PC-9 (cell line): ENCODE results near the gene IL32. TPM values are rescaled to one million over a fixed set of nuclear protein-coding genes. Genes with fewer than 3 reads are reported as not detected.

Experiments used
- BruUV-seq: library from RNA; stranded (reverse); fragments of 400-500 nt; replicated peaks from 2 replicates; lab custom pipeline; 2021; lab: Mats Ljungman, UMichigan
- CTCF ChIA-PET: fragments of 300-600 bp; sonication (Branson Sonifier 250); formaldehyde crosslinking; loops from one replicate; lab custom pipeline; 2022; ENCODE audit warnings: antibody characterized with exemption; lab: Charles Lee
- POLR2A ChIA-PET: fragments of 300-600 bp; sonication (Branson Sonifier 250); formaldehyde crosslinking; loops from one replicate; lab custom pipeline; 2022; ENCODE audit warnings: antibody characterized with exemption; ENCODE audit not compliant: unreplicated experiment; lab: Charles Lee
- DNase-seq, 2 experiments: peaks; one replicate each; pipeline versions ENCODE4 v3.0.0 to v3.0.0-alpha.2; 2015 to 2022; ENCODE audit warnings: mixed read lengths in 1 of 2
- H2AFZ ChIP-seq: fragments of 200-600 bp; sonication (generic); 2 replicates; pipeline ENCODE4 v1.8.1; 2017; ENCODE audit warnings: antibody characterized with exemption
- H3F3A ChIP-seq: fragments of 200-600 bp; sonication (generic); 2 replicates; pipeline ENCODE4 v1.8.1; 2017; ENCODE audit warnings: antibody characterized with exemption, mild to moderate bottlenecking, low read depth; ENCODE audit not compliant: insufficient read depth
- H3K27ac ChIP-seq: fragments of 200-600 bp; sonication (generic); 2 replicates; pipeline ENCODE4 v1.6.1; 2016; ENCODE audit warnings: mixed run types
- H3K27me3 ChIP-seq: fragments of 200-600 bp; sonication (generic); 2 replicates; pipeline ENCODE4 v1.6.1; 2016; ENCODE audit warnings: low read depth, mixed run types; ENCODE audit not compliant: insufficient read depth
- H3K36me3 ChIP-seq: fragments of 200-600 bp; sonication (generic); 2 replicates; pipeline ENCODE4 v1.6.1; 2016; ENCODE audit warnings: low read depth, mixed run types
- H3K4me1 ChIP-seq: fragments of 200-600 bp; sonication (generic); replicated peaks from 2 replicates; pipeline ENCODE4 v1.6.1; 2016; ENCODE audit warnings: mixed run types; ENCODE audit not compliant: insufficient read depth
- H3K4me2 ChIP-seq: fragments of 200-600 bp; sonication (generic); 2 replicates; pipeline ENCODE4 v1.6.1; 2017; ENCODE audit warnings: mixed run types
- H3K4me3 ChIP-seq: fragments of 200-600 bp; sonication (generic); 2 replicates; pipeline ENCODE4 v1.6.1; 2016; ENCODE audit warnings: mixed run types
- H3K79me2 ChIP-seq: fragments of 200-600 bp; sonication (generic); 2 replicates; pipeline ENCODE4 v1.6.1; 2017; ENCODE audit warnings: low read depth, mixed run types
- H3K9me2 ChIP-seq: fragments of 200-600 bp; sonication (generic); 2 replicates; pipeline ENCODE4 v1.8.1; 2017; ENCODE audit warnings: mild to moderate bottlenecking; ENCODE audit not compliant: insufficient read depth
- H3K9me3 ChIP-seq: fragments of 200-600 bp; sonication (generic); 2 replicates; pipeline ENCODE4 v1.8.1; 2016; ENCODE audit warnings: low read depth; ENCODE audit not compliant: insufficient read depth
- H4K20me1 ChIP-seq: fragments of 200-600 bp; sonication (generic); 2 replicates; pipeline ENCODE4 v1.8.1; 2017; ENCODE audit not compliant: insufficient read depth
- EZH2 ChIP-seq: fragments of 200-600 bp; sonication (generic); IDR thresholded peaks from 2 replicates; pipeline ENCODE4 v1.8.0; 2017; ENCODE audit warnings: antibody characterized with exemption, low read depth
- intact Hi-C: fragments of 100-400 bp; cut with micrococcal nuclease; formaldehyde crosslinking; loops from one replicate; pipeline ENCODE4 v1.10.0; 2022; ENCODE audit not compliant: unreplicated experiment
- total RNA-seq: library from RNA; stranded (reverse); gene quantifications from 2 replicates; pipeline ENCODE4 v1.2.3, GENCODE V29; 2021
- TF ChIP-seq, protein P1 (sequence below): fragments of 200-600 bp; sonication (generic); conservative IDR thresholded peaks from 2 replicates; pipeline ENCODE4 v1.6.1; 2017; ENCODE audit warnings: mixed run types, antibody characterized with exemption, mild to moderate bottlenecking, moderate library complexity

Gene IL32
- total RNA-seq, 1 experiment from 2014 or later: 2.2 TPM

DNA sequence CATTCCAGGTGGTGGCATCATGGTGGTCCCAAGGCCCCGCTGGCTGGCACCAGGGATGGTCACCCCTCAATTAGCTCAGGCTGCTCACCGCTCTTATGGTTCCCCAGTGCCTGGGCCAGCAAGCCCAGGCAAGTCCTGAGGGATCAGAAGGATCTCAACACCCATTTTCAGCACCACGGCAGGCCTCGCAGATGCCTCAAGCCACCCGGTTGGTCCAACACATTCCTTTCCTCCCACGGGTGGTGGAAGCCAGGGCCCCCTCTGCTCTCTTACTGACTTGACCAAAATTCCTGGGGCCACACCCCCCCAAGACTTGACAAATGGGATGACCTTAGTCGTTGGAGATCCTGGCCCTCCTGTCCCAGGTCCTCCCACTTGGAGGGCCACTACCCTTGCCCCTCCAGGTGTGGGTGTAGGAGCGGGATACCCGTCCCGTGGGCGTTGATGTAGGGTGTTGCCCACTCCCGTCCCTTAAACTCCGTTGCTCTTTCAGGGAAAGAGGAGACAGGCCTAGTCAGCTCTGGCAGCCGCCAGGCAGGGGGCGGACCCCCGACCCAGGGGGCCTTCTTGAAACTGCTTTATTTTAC lies 52.9 kb downstream of the IL32 start:
- Histone ChIP-seq H3K4me3 (no peak overlapping the region), H3K79me2 (peaks cover 9% of the 10 kb centered on the region), H3K9me2 (no peaks in the 10 kb centered on the region), H3F3A (peaks cover 16% of the 10 kb centered on the region; the same call in 1 of the 2 replicates), H3K9me3 (no peaks in the 10 kb centered on the region), H3K36me3 (no peaks in the 10 kb centered on the region), H4K20me1 (no peaks in the 10 kb centered on the region), H2AFZ (no peak overlapping the region), H3K27ac (no peak overlapping the region), H3K27me3 (no peaks in the 10 kb centered on the region), H3K4me2 (no peak overlapping the region), H3K4me1 (peaks cover 5% of the 10 kb centered on the region)
- intact Hi-C loops: no loop called here
- CTCF ChIA-PET: no interaction called here
- POLR2A ChIA-PET: no interaction called here
- no peak for DNase-seq
- BruUV-seq: no TSS peak
- TF ChIP-seq, protein P1, sequence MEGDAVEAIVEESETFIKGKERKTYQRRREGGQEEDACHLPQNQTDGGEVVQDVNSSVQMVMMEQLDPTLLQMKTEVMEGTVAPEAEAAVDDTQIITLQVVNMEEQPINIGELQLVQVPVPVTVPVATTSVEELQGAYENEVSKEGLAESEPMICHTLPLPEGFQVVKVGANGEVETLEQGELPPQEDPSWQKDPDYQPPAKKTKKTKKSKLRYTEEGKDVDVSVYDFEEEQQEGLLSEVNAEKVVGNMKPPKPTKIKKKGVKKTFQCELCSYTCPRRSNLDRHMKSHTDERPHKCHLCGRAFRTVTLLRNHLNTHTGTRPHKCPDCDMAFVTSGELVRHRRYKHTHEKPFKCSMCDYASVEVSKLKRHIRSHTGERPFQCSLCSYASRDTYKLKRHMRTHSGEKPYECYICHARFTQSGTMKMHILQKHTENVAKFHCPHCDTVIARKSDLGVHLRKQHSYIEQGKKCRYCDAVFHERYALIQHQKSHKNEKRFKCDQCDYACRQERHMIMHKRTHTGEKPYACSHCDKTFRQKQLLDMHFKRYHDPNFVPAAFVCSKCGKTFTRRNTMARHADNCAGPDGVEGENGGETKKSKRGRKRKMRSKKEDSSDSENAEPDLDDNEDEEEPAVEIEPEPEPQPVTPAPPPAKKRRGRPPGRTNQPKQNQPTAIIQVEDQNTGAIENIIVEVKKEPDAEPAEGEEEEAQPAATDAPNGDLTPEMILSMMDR: no peak
- TF ChIP-seq EZH2: no peak

DNA sequence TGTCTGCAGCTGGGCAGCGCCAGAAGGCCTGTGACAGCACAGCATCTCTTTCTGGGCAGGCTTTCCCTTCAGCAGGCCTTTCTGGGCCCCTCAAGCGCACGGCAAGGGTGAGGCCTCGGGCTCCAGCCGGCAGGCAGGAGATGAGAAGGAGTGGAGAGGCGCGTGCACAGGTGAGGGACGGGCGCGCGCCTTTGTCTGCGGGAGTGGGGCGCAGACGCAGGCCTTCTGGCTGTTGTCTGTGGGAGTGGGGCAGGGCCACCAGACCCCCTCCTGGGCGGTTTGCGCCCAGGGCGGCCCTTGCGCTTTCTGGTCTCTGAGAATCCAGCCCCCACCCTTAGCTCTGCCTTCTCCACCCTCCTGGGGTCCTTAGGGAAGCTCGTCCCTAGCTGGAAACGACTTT lies 53.4 kb downstream of the IL32 start:
- Histone ChIP-seq H3K4me1 (peaks cover 8% of the 10 kb centered on the region), H3K79me2 (peaks cover 4% of the 10 kb centered on the region), H3F3A (peaks cover 22% of the 10 kb centered on the region; the same call in 1 of the 2 replicates), H3K27me3 (no peaks in the 10 kb centered on the region), H3K9me3 (no peaks in the 10 kb centered on the region), H3K4me3 (no peak overlapping the region), H4K20me1 (no peaks in the 10 kb centered on the region), H3K27ac (no peak overlapping the region), H3K9me2 (no peaks in the 10 kb centered on the region), H3K4me2 (no peak overlapping the region), H3K36me3 (no peaks in the 10 kb centered on the region), H2AFZ (no peak overlapping the region)
- TF ChIP-seq EZH2: no peak
- TF ChIP-seq, protein P1: no peak
- intact Hi-C loops: no loop called here
- no peak for DNase-seq
- no TSS peak for BruUV-seq
- POLR2A ChIA-PET: no interaction called here
- CTCF ChIA-PET: no interaction called here

Other genes with a start within 250 kb of the IL32 start
- 61.2 and 77.4 TPM in 2 replicates for gene PRSS21, start 248.4 kb upstream of the IL32 start, total RNA-seq
- gene ZG16B, start 235.3 kb upstream of the IL32 start, total RNA-seq: 19.9 and 23.4 TPM in 2 replicates
- 98.2 and 99.7 TPM in 2 replicates for gene PRSS22, start 207.5 kb upstream of the IL32 start, total RNA-seq
- gene FLYWCH2, start 182.4 kb upstream of the IL32 start, total RNA-seq: 41.5 and 50.1 TPM in 2 replicates
- gene FLYWCH1, start 153.7 kb upstream of the IL32 start, total RNA-seq: 79.9 and 84.8 TPM in 2 replicates
- gene KREMEN2, start 101.4 kb upstream of the IL32 start, total RNA-seq: 8.4 and 16.2 TPM in 2 replicates
- 33.6 and 40.7 TPM in 2 replicates for gene PAQR4, start 96.3 kb upstream of the IL32 start, total RNA-seq
- gene PKMYT1, start 85.2 kb upstream of the IL32 start, total RNA-seq: 105 and 112 TPM in 2 replicates
- gene CLDN9, start 52.7 kb upstream of the IL32 start, total RNA-seq: 14.3 and 16.4 TPM in 2 replicates
- gene CLDN6, start 47.5 kb upstream of the IL32 start, total RNA-seq: 0.26 and 0.38 TPM in 2 replicates
- 226 and 242 TPM in 2 replicates for gene TNFRSF12A, start 45.3 kb upstream of the IL32 start, total RNA-seq
- 118 and 186 TPM in 2 replicates for gene HCFC1R1, start 41.7 kb upstream of the IL32 start, total RNA-seq
- gene THOC6, start 41.6 kb upstream of the IL32 start, total RNA-seq: 69.9 and 109 TPM in 2 replicates
- 57.9 and 68.7 TPM in 2 replicates for gene BICDL2, start 28.7 kb upstream of the IL32 start, total RNA-seq
- gene MMP25, start 19.1 kb upstream of the IL32 start, total RNA-seq: 0.28 and 0.83 TPM in 2 replicates
- gene ZSCAN10, start 33.7 kb downstream of the IL32 start, total RNA-seq: 0.23 TPM in 1 of 2 replicates, not detected in the other
- gene ZNF205, start 46.9 kb downstream of the IL32 start, total RNA-seq: 17.4 and 18.0 TPM in 2 replicates
- gene ZNF213, start 69.4 kb downstream of the IL32 start, total RNA-seq: 15.9 and 17.7 TPM in 2 replicates
- 1.2 and 1.4 TPM in 2 replicates for gene OR1F1, start 122.6 kb downstream of the IL32 start, total RNA-seq
- gene ZNF200, start 169.5 kb downstream of the IL32 start, total RNA-seq: 12.1 and 13.2 TPM in 2 replicates
- gene MEFV, start 191.0 kb downstream of the IL32 start, total RNA-seq: not detected in 2 replicates
- 36.8 and 49.8 TPM in 2 replicates for gene ZNF263, start 217.9 kb downstream of the IL32 start, total RNA-seq
- 8.7 and 10.9 TPM in 2 replicates for gene TIGD7, start 239.8 kb downstream of the IL32 start, total RNA-seq
- 32.2 and 35.2 TPM in 2 replicates for gene ZNF75A, start 239.9 kb downstream of the IL32 start, total RNA-seq